HUES6 (cell line): ENCODE data around the gene OR10J5.

Experiments
- H3K27ac ChIP-seq: 2 replicates; pipeline ENCODE4 v1.7.0; 2013; ENCODE audit warnings: low read depth, mild to moderate bottlenecking, low read length, inconsistent platforms
- H3K27me3 ChIP-seq: 2 replicates; pipeline ENCODE4 v1.6.1; 2013; ENCODE audit warnings: low read length; ENCODE audit not compliant: control insufficient read depth, insufficient read depth
- H3K36me3 ChIP-seq: 2 replicates; pipeline ENCODE4 v1.6.1; 2013; ENCODE audit warnings: low read length; ENCODE audit not compliant: control insufficient read depth, insufficient read depth
- H3K4me1 ChIP-seq: 2 replicates; pipeline ENCODE4 v1.6.1; 2013; ENCODE audit warnings: low read length; ENCODE audit not compliant: control insufficient read depth, insufficient read depth
- H3K4me3 ChIP-seq: 2 replicates; pipeline ENCODE4 v1.5.1; 2013; ENCODE audit warnings: low read depth, low read length
- H3K9ac ChIP-seq: one replicate; pipeline ENCODE4 v1.6.1; 2013; ENCODE audit warnings: mild to moderate bottlenecking, low read length
- H3K9me3 ChIP-seq: 2 replicates; pipeline ENCODE4 v1.6.1; 2013; ENCODE audit warnings: low read depth, low read length; ENCODE audit not compliant: control insufficient read depth, insufficient read depth

OR10J5 gene

GRCh38 chr1:159535907-159536306, at the start of gene OR10J5:
Gene OR10J5, minus strand, starts transcription at chr1:159536007. Its CDS starts 0 bp downstream, at chr1:159536007.
- H3K4me1 ChIP-seq, result no peaks in the 10 kb centered on the region
- H3K27me3 ChIP-seq, result no peaks in the 10 kb centered on the region; the same call in 1 of the 2 replicates
- no peaks in the 10 kb centered on the region for H3K36me3 ChIP-seq
- peaks cover 11% of the 10 kb centered on the region; the same call in 1 of the 2 replicates for H3K9me3 ChIP-seq
- no peak within 1 kb of the TSS for H3K4me3 ChIP-seq
- no peak within 1 kb of the TSS for H3K27ac ChIP-seq
- no peak within 1 kb of the TSS for H3K9ac ChIP-seq

- H3K9ac ChIP-seq, result no peak overlapping the region
- no peaks in the 10 kb centered on the region for H3K27me3 ChIP-seq
- H3K36me3 ChIP-seq, result no peaks in the 10 kb centered on the region
- no peaks in the 10 kb centered on the region for H3K9me3 ChIP-seq
- no peak overlapping the region for H3K27ac ChIP-seq
- no peaks in the 10 kb centered on the region for H3K4me1 ChIP-seq
- H3K4me3 ChIP-seq, result no peak overlapping the region
These were observed 48.7 kb upstream of the OR10J5 start for GRCh38 chr1:159584536-159584935.

GRCh38 chr1:159581422-159581821, 45.6 kb upstream of the OR10J5 start:
- Histone ChIP-seq H3K27me3 (no peaks in the 10 kb centered on the region), H3K9ac (no peak overlapping the region), H3K9me3 (peaks cover 2% of the 10 kb centered on the region; the same call in 1 of the 2 replicates)

GRCh38 chr1:159580340-159580739, 44.5 kb upstream of the OR10J5 start:
- Histone ChIP-seq H3K9me3 (peaks cover 2% of the 10 kb centered on the region; the same call in 1 of the 2 replicates), H3K36me3 (no peaks in the 10 kb centered on the region), H3K4me3 (no peak overlapping the region), H3K9ac (no peak overlapping the region), H3K27ac (no peak overlapping the region), H3K4me1 (no peaks in the 10 kb centered on the region), H3K27me3 (no peaks in the 10 kb centered on the region)

More at GRCh38 chr1:159581422-159581821, 45.6 kb upstream of the OR10J5 start:
- H3K4me1 ChIP-seq, result no peaks in the 10 kb centered on the region
- H3K36me3 ChIP-seq, result no peaks in the 10 kb centered on the region
- no peak overlapping the region for H3K27ac ChIP-seq
- H3K4me3 ChIP-seq, result no peak overlapping the region

- no peak overlapping the region for H3K27ac ChIP-seq
These were observed 41.6 kb upstream of the OR10J5 start for GRCh38 chr1:159577446-159577845.

GRCh38 chr1:159562680-159563079, 26.9 kb upstream of the OR10J5 start:
- Histone ChIP-seq H3K4me1 (no peaks in the 10 kb centered on the region), H3K9ac (no peak overlapping the region), H3K36me3 (no peaks in the 10 kb centered on the region), H3K9me3 (no peaks in the 10 kb centered on the region), H3K27me3 (no peaks in the 10 kb centered on the region), H3K4me3 (no peak overlapping the region), H3K27ac (no peak overlapping the region)

More at GRCh38 chr1:159577446-159577845, 41.6 kb upstream of the OR10J5 start:
- Histone ChIP-seq H3K27me3 (no peaks in the 10 kb centered on the region), H3K9me3 (peaks cover 2% of the 10 kb centered on the region; the same call in 1 of the 2 replicates), H3K9ac (no peak overlapping the region), H3K36me3 (no peaks in the 10 kb centered on the region), H3K4me3 (no peak overlapping the region), H3K4me1 (no peaks in the 10 kb centered on the region)

GRCh38 chr1:159561497-159561896, 25.7 kb upstream of the OR10J5 start:
- no peaks in the 10 kb centered on the region for H3K27me3 ChIP-seq
- H3K9me3 ChIP-seq, result no peaks in the 10 kb centered on the region
- H3K4me1 ChIP-seq, result no peaks in the 10 kb centered on the region
- H3K36me3 ChIP-seq, result no peaks in the 10 kb centered on the region
- no peak overlapping the region for H3K27ac ChIP-seq
- H3K4me3 ChIP-seq, result no peak overlapping the region
- H3K9ac ChIP-seq, result no peak overlapping the region

- no peaks in the 10 kb centered on the region for H3K27me3 ChIP-seq
- no peak overlapping the region for H3K9ac ChIP-seq
- no peaks in the 10 kb centered on the region for H3K36me3 ChIP-seq
- no peaks in the 10 kb centered on the region for H3K4me1 ChIP-seq
- H3K4me3 ChIP-seq, result no peak overlapping the region
- no peak overlapping the region for H3K27ac ChIP-seq
- H3K9me3 ChIP-seq, result no peaks in the 10 kb centered on the region
These were observed 24.8 kb upstream of the OR10J5 start for GRCh38 chr1:159560599-159560998.

GRCh38 chr1:159556931-159557369, 21.1 kb upstream of the OR10J5 start:
- no peaks in the 10 kb centered on the region for H3K36me3 ChIP-seq
- H3K4me1 ChIP-seq, result no peaks in the 10 kb centered on the region
- no peaks in the 10 kb centered on the region for H3K9me3 ChIP-seq
- H3K9ac ChIP-seq, result no peak overlapping the region
- H3K4me3 ChIP-seq, result no peak overlapping the region
- H3K27me3 ChIP-seq, result no peaks in the 10 kb centered on the region
- H3K27ac ChIP-seq, result no peak overlapping the region

GRCh38 chr1:159554696-159555095, 18.9 kb upstream of the OR10J5 start:
- Histone ChIP-seq H3K27ac (no peak overlapping the region), H3K27me3 (no peaks in the 10 kb centered on the region), H3K4me1 (no peaks in the 10 kb centered on the region), H3K9ac (no peak overlapping the region), H3K36me3 (no peaks in the 10 kb centered on the region), H3K4me3 (no peak overlapping the region), H3K9me3 (no peaks in the 10 kb centered on the region)

- Histone ChIP-seq H3K4me3 (no peak overlapping the region), H3K4me1 (no peaks in the 10 kb centered on the region), H3K27ac (no peak overlapping the region), H3K36me3 (no peaks in the 10 kb centered on the region), H3K9me3 (no peaks in the 10 kb centered on the region), H3K27me3 (no peaks in the 10 kb centered on the region), H3K9ac (no peak overlapping the region)
These were observed 18.5 kb upstream of the OR10J5 start for GRCh38 chr1:159554261-159554660.

- Histone ChIP-seq H3K4me3 (no peak overlapping the region), H3K9ac (no peak overlapping the region), H3K9me3 (no peaks in the 10 kb centered on the region), H3K27me3 (no peaks in the 10 kb centered on the region), H3K27ac (no peak overlapping the region), H3K36me3 (no peaks in the 10 kb centered on the region), H3K4me1 (no peaks in the 10 kb centered on the region)
These were observed 12.3 kb upstream of the OR10J5 start for GRCh38 chr1:159548126-159548525.
